Esophagus muscularis mucosa (tissue), 4 donors: ENCODE measurements around the gene ABCG5.

Experiments used
- EP300 ChIP-seq: sonication (generic); formaldehyde crosslinking; IDR thresholded peaks from one replicate; pipeline ENCODE4 v1.6.1; 2017; ENCODE audit warnings: antibody characterized with exemption
- POLR2AphosphoS5 ChIP-seq, 2 donors: sonication (generic); formaldehyde crosslinking; IDR thresholded peaks; one replicate each; pipeline ENCODE4 v1.6.1; 2017; ENCODE audit warnings: antibody characterized with exemption in 2 of 2
- TF ChIP-seq, protein P1 (sequence below), 3 experiments: fragments of 200-600 bp in 2 of 3; fragments of 450-650 bp in 1 of 3; sonication (generic) in 2 of 3; IDR thresholded peaks; one replicate each; pipeline ENCODE4 v1.5.1; 2017 to 2019; ENCODE audit warnings: antibody characterized with exemption in 3 of 3, mild to moderate bottlenecking in 2 of 3, moderate library complexity in 1 of 3

DNA sequence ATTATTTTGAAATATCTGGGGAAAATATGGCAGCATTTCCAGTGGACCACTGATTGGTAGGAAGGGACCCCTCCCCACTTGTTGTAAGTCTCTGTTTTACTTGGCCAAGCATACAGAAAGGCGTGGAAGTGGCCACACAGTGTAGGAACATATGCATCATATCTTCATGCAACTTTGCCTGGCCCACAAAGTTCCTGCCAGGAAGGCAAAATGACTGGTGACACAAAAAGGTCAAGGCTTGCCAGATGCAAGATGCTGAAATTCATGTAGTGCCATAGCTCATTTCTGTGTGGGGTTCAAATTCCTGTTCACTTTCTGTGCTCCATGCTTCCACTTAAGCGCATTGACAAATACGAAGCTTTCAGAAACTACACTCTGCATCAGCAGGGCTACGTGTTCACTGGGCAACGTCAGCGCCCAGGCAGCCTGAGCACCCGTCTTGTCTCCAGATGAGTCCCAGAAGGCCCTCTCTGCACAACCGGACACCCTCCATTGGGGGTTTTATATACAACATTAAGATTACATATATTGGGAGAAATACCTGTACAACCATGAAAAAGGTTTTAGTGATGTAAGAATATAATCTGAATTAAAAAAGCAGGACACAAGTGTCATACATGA, 61.2 kb downstream of the ABCG5 start:
- TF ChIP-seq POLR2AphosphoS5 (IDR thresholded peaks at IDR 0.05) (no peak), EP300 (no peak)
- TF ChIP-seq, protein P1, sequence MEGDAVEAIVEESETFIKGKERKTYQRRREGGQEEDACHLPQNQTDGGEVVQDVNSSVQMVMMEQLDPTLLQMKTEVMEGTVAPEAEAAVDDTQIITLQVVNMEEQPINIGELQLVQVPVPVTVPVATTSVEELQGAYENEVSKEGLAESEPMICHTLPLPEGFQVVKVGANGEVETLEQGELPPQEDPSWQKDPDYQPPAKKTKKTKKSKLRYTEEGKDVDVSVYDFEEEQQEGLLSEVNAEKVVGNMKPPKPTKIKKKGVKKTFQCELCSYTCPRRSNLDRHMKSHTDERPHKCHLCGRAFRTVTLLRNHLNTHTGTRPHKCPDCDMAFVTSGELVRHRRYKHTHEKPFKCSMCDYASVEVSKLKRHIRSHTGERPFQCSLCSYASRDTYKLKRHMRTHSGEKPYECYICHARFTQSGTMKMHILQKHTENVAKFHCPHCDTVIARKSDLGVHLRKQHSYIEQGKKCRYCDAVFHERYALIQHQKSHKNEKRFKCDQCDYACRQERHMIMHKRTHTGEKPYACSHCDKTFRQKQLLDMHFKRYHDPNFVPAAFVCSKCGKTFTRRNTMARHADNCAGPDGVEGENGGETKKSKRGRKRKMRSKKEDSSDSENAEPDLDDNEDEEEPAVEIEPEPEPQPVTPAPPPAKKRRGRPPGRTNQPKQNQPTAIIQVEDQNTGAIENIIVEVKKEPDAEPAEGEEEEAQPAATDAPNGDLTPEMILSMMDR (IDR thresholded peaks at IDR 0.05): no peak
